IMR-90 (cell line): ENCODE data around the gene HECTD2.

Source experiments
- RAD21 ChIP-seq: IDR thresholded peaks from 2 replicates; pipeline ENCODE4 v1.6.1; 2012; ENCODE audit warnings: low read length, improper control_type of control experiment
- TF ChIP-seq, protein P1 (sequence below): conservative IDR thresholded peaks from 2 replicates; pipeline ENCODE4 v1.5.1; 2012; ENCODE audit warnings: mild to moderate bottlenecking, low read depth, low read length, improper control_type of control experiment

DNA sequence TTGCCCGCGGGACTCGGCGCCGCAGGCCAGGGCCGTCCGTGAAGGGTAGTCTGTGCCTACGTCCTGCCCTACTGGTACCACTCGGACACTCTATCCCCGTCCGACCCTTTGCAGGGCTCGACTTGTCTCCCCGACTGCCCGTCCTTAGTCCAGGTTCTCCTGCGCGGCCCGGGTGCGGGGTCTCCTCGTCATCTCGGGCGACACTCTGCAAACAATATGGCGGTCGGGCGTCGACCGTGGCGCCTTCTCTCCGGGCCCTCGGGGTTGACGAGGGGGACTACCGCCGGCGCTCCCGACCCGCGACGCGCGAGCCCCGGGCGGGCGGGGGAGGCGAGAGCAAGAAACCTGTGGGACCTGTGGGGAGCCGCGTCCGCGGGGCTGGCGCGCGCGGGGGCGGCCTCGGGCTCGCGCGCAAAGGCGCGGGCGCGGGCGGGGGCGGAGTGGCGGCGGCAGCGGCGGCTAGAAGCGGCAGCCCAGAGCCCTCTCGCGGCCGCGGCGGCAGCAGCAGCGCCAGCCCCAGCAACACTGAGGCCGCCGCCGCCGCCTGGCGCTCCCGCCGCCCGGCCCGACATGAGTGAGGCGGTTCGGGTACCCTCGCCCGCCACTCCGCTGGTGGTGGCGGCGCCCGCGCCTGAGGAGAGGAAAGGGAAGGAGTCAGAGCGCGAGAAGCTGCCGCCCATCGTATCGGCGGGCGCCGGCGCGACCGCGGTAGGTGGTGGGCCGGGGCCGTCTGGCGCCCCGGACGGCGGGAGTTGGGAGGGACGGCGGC lies at the start of gene HECTD2:
- TF ChIP-seq, protein P1, sequence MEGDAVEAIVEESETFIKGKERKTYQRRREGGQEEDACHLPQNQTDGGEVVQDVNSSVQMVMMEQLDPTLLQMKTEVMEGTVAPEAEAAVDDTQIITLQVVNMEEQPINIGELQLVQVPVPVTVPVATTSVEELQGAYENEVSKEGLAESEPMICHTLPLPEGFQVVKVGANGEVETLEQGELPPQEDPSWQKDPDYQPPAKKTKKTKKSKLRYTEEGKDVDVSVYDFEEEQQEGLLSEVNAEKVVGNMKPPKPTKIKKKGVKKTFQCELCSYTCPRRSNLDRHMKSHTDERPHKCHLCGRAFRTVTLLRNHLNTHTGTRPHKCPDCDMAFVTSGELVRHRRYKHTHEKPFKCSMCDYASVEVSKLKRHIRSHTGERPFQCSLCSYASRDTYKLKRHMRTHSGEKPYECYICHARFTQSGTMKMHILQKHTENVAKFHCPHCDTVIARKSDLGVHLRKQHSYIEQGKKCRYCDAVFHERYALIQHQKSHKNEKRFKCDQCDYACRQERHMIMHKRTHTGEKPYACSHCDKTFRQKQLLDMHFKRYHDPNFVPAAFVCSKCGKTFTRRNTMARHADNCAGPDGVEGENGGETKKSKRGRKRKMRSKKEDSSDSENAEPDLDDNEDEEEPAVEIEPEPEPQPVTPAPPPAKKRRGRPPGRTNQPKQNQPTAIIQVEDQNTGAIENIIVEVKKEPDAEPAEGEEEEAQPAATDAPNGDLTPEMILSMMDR: peak; percentile 57
- peak; percentile 27 for TF ChIP-seq RAD21
